Stimulated activated CD4-positive, alpha-beta T cell treated with anti-CD3 and anti-CD28 coated beads, Interleukin-1b, Interleukin-23, amount 100 ng/mL, for 1 hour (primary cell): ENCODE data around the gene GBP3.
"Not testable (repeated sequence)": the region's sequence is repeated elsewhere in the genome, so short reads cannot be mapped to it uniquely, and the experiment has no call there.

Experiments used
- DNase-seq, 2 donors: peaks; one replicate each; pipeline ENCODE4 v3.0.0-alpha.2; 2020; ENCODE audit warnings: low read depth in 2 of 2

Gene GBP3

DNA sequence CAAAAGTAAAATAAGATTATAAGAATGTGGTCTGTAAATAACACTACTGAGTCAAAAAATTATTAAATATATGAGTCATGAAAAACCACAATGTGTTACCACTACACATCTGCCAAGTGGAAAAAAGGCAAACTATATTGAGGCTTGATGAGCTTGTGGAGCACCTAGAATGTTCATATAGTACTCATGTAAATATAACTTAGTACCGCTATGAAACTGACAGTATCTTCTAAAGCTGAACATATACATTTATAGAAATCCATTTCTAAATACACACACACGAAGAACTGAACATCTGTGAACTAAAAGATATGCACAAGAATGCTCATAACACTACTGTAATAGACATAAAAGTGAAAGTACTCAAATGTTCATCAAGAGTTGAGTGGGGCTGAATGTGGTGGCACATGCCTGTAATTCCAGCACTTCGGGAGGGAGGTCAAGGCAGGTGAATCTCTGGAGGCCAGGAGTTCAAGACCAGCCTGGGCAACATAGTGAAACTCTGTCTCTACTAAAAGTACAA is 18.5 kb upstream of the GBP3 start:
- DNase-seq = no peak

DNA sequence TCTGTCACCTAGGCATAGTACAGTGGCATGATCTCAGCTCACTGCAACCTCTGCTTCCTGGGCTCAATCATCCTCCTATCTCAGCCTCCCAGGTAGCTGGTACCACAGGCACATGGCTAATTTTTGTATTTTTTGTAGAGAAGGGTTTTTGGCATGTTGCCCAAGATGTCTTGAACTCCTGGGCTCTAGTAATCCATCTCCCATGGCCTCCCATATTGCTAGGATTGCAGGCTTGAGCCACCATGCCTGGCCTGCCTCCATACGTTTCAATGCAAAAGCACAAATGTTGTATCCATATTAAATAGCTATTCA is 17.6 kb upstream of the GBP3 start:
- DNase-seq = no peak

DNA sequence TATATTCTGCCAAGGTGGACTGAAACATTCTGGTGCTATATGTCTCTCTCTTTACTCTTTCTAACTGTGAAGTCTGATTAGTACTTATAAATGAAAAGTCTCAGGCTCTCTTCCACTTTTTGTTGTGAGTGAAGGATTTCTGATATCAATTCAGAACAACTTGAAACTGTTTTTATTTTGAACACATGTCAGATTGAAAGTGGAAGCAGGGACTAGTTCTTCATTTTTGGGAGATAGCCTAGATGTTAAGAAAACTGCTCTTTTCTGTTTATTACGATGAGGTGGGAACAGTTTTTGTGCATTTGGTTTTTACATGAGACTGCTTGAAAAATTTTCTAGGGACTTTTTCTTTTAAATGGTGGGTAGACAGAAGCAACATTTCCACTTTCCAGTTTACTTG is 14.5 kb upstream of the GBP3 start:
- no peak for DNase-seq

DNA sequence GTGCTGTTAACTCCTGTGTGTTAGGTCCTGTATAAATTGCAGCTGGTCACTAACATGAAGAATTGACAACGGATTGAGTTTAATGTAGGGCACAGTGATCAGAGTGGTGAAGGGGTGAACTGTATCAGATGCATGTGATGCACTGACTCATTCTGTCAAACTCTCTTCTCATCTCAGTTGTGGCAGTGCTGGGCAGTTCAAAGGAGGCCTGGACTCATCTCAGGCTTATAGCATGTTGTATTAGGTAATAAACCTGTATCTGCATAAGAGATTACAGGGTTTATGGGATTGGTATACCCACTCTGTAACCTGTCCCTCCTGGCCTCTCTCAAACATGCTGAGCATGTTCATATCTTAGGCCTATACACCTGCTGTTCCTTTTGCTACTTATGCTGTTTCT is 12.4 kb upstream of the GBP3 start:
- DNase-seq = no peak

DNA sequence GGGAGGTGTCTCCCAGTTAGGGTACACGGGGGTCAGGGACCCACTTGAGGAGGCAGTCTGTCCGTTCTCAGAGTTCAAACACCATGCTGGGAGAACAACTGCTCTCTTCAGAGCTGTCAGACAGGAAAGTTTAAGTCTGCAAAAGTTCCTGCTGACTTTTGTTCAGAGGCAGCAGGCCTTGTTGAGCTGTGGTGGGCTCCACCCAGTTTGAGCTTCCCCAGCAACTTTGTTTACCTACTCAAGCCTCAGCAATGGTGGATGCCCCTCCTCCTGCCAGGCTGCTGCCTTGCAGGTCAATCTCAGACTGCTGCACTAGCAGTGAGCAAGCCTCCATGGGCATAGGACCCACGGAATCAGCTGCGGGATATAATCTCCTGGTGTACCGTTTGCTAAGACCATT is 11.3 kb upstream of the GBP3 start:
- DNase-seq = not testable (repeated sequence)

DNA sequence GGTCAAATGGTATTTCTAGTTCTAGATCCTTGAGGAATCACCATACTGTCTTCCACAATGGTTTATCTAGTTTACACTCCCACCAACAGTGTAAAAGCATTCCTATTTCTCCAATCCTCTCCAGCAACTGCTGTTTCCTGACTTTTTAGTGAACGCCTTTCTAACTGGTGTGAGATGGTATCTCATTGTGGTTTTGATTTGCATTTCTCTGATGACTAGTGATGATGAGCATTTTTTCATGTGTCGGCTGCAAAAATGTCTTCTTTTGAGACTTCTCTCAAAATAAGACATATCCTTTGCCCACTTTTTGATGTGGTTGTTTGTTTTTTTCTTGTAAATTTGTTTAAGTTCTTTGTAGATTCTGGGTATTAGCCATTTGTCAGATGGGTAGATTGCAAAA is 6.4 kb upstream of the GBP3 start:
- DNase-seq = not testable (repeated sequence)

DNA sequence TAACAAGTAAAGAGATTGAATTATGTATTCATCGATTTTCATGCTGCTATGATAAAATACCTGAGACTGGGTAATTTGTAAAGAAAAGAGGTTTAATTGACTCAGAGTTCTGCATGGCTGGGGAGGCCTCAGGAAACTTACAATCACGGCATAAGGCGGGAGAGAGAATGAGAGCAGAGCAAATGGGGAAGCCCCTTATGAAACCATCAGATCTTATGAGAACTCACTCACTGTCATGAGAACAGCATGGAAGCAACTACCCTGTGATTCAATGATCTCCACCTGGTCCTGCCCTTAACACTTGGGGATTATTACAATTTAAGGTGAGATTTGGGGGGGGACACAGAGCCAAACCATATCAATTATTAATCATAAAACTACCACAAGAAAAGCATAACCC is 3.3 kb upstream of the GBP3 start:
- DNase-seq = no peak

DNA sequence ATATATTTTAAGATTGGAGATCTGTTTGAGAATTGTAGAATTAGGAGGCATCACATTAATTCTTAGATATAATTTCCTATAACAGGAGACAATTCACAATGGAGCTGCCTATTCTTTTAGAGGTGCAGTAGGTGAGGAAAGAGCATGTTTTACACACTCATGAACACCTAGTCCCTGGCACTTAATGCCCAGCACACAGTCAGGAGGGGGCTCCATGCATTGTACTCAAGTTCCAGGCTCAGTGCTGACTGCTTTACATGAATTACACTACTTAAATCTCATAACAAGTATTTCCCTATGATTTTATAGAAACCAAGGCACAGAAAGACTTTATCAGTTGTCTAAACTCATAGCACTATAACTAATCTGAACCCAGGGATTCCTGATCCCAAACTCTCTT is 360 bp upstream of the GBP3 start:
- no peak for DNase-seq

DNA sequence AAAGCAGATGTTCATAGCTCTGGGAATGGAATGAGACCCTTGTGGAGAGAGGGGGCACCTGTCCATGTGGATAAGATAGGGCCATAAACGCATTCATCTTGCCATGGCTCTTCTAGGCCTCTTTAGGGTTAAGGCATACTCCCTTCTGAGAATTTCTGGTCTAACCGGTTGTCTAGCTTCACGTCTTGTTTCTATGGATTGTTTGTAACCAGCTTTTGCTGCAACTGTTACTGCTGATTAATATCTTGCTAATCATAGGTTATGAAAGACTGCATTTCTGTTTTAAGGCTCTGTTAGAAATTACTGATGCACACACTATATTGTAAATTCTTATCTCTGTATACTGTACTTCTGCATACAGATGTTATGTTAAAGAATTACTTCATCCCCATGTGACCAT is 4.3 kb downstream of the GBP3 start:
- not testable (repeated sequence) for DNase-seq

DNA sequence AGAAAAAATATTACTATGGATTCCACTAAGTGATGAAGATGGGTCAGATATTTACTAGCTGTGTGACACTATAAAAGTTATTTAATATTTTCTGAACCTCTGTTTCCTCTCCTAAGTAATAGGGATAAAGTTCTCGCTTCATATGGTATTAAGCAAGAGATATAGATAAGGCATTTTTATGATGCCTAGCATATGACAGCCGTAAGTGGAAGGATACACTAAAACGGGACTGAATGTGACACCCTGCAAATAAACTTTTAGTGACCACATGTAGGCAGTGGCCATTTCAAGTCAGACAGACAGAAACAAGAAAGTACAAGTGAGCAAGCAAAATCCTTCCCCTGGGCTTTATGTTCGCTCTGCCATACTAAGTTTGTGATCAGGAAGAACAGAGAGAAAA is 14.2 kb downstream of the GBP3 start:
- DNase-seq = no peak

DNA sequence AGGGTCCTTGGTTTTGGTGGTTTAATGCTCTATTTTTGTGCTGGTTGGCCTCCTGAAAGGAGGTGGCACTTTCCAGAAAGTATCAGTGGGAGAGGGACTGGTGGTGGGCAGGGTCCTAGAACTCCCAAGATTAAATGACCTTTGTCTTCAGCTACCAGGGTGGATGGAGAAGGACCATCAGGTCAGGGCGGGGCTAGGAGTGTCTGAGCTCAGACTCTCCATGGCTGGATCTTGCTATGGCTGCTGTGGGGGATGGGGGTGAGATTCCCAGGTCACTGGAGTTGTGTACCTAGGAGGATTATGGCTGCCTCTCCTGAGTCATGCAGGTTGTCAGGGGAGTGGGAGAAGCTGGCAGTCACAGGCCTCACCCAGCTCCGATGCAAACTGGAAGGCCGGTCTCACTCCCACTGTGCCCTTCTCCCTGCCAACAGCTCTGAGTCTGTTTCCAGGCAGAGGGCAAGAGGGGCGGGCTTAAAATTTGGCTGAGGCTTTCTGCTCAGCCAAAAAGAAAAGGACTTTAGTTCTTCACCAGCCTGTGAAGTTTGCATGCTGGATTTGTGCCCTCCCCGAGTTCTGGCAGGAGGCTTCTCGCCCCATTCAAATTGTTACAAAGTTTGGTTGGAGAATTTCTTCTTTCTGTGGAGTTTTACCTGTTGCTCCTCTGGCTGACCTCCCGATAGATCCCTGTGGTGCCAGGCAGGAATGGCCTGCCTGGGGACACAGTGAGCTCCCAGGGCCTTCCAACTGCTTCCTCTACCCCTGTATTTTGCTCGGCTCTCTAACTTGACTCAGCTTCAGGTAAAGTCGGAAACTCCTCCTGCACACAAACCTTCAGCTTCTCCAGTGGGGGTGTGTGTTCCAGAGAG is 17.1 kb downstream of the GBP3 start:
- no peak for DNase-seq

DNA sequence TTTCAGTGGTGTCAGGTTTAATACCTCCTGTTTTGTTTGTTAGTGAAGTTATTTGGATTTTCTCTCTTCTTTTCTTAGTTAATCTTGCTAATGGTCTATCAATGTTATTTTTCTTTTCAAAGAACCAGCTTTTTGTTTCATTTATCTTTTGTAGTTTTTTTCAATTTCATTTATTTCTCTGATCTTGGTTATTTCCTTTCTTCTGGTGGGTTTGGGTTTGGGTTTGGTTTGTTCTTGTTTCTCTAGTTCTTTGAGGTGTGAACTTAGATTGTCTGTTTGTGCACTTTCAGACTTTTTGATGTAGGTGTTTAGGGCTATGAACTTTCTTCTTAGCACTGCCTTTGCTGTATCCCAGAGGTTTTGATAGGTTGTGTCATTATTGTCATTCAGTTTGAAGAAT is 20.5 kb downstream of the GBP3 start:
- not testable (repeated sequence) for DNase-seq

DNA sequence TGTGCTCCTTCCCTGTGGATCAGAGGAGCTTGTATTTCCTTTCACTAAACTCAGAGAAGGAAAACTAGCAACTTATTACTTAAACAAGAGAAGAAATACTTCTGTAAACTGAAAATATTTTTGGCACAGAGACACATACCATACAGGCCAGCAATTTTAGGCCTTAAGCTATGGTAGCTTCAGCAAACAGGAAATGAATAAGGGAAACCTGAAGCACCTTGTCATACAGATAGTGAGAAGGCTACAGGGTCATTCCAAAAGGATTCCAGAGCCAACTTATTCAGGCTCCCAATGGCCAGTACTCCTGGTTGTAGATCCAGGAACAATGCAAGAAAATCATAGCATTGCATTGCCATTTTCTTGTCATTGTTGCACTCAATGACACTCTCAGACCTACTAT is 21.2 kb downstream of the GBP3 start:
- DNase-seq = no peak

DNA sequence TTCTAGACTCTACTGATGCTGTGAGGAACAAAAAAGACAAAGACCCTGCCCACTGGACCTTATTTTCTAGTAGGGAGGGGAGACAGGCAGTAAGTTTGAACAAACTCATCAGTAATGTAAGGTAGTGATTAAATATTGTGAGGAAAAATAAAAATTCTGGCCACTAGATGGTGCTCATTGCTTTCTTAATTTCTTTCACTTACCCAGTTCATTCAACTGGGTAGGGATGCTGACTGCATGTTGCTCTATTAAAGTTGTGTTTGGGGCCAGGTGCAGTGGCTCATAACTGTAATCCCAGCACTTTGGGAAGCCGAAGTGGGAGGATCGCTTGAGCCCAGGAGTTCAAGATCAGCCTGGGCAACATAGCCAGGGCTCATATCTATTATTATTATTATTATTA is 23.9 kb downstream of the GBP3 start:
- DNase-seq = no peak

DNA sequence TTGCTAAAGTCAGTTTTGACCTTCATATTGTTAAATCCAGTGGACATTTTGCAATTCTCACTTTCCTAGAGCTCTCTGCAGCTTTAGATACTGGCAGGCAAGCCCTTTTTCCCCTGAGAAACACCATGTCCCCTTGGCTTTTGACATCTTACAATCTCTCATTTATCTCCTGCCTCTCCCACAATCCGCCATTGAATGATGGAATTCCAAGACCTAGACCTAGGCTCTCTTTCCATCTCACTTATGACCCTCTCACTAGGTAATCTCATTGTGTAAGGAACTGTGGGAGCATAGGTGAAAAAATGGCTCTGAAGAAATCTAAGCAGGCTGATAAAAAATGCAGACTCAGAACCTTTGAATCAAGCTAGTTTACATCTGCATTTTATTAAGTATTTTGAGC is 32.2 kb downstream of the GBP3 start:
- DNase-seq = no peak

DNA sequence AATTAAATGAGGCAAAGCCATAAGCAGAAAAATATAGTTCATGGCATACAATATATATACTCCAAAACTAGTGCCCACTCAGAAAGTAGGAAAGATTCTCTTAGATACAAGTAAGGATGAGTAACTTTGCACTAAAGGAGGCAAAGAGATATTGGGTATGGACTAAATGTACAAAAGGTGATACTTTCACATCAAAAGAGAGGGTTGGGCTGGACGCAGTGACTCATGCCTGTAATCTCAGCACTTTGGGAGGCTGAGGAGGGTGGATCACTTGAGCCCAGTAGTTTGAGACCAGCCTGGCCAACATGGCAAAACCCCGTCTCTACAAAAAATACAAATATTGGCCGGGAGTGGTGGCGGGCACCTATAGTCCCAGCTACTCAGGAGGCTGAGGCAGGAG is 37.0 kb downstream of the GBP3 start:
- DNase-seq = no peak

DNA sequence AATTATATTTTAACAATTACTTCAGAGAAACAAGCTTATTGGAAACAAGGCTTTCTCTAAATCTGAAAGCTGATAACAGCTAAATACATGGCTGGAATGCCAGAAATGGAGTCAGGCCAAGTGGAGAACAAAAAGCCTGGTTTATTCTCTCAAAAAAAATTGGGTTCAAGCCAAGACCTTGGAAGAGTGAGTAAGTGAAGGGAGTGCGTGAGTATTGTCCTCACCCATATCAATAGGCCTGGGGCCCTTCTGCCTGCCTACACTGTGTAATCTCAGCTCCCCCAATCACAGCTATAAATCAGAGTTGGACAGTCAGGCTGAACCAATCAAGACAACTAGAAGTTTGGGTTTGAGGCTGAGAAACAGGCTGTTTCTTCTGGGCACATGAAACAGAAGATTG is 37.6 kb downstream of the GBP3 start:
- no peak for DNase-seq

DNA sequence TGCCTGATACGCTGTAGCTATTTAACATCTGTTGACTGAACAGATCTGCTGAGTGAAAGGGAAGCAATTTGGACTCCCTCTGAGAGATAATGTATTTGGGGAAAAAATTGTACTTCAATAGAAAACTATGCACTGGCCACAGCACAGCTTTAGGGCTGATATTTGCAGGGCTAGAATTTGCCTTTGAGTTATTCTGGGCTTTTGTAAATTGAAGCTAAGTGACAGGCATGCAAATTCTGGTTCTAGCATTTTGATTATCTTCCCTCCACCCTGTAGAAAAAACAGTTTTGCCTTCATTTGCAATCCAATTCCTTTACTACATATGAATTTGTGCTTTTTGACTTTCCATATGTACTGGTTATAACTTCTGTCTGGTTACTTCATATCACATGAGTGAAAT is 38.1 kb downstream of the GBP3 start:
- no peak for DNase-seq

DNA sequence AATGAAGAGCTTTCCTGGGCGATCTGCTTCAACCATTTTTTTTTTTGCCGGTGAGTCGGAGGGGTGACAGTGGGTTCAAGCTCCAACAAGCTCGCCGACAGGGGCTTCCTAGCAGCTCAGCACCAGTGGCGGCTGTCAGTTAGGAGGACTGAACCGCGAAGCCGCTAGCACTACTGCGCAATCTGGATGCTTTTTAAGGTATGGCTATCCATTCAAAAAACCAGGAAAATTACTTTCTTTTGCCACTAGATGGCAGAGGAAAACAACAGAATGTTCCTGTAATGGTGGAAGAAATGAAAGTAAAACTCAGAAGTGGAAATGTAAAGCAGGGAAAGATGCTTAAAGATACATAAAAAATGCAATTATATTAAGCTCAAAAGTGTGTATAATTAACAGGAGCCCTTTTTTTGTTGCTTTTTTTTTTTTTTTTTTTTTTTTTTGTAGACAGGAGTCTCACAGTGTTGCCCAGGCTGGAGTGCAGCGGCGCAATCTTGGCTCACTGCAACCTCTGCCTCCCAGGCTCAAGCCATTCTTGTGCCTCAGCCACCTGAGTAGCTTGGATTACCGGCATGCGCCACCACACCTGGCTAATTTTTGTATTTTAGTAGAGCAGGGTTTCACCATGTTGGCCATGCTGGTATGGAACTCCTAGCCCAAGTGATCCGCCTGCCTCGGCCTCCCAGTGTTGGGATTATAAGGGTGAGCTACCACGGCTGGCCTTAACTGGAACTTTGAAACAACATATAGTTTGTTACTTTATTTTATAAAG is 38.7 kb downstream of the GBP3 start:
- DNase-seq = no peak

DNA sequence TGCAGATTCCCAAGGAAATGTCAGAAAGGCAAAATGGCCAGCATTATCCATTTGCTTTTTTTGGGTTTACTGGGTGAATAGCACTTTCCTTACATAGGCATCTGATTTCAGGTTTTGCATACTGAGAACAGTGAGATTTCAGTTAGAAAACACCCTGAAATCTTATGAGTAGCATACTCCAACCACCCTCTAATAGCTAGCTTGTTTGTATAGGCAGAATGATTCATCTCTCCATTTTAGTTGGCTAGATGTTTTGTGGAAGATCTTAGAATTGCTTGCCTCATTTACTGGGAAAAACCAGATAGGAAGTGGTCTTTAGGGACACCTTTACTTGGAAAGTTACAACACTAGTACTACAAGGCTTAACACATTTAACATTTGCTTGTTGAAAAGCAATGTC is 40.6 kb downstream of the GBP3 start:
- DNase-seq = no peak

DNA sequence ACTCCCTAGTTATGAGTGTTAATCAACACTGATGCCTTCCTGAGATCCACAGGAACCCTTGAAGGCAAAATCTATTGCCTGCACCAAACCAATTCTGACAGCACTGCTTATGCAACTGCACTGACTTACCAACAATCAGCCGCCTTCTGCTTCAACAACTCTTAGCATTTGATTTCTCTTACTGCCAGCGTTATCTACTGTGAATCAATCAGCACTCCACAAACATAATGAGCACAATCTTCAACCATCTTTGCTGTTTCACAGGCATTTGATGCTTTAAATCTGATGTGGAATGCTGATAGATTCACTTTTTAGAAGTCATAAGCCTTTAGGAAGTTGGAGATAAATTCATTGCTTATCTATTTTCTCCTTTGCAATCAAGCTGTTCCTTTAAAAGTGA is 41.2 kb downstream of the GBP3 start:
- DNase-seq = not testable (repeated sequence)

DNA sequence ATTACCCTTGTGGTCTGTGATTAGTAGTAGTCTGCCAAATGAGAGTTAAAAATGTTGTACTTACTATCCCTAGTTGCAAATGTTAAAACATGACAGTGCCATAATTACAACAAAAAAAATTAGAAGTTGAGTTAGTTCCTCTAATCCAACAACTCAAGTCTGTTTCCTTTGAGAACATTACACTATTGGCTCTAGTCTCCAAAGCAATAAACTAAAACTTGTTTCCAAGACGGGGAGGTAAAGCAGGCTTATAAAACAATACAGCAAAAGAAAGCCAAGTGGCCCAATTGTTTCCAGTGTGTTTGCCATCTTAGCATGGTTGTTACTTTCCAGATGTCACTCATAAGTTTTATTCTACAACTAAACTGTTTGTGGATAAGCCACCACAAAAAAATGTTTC is 41.8 kb downstream of the GBP3 start:
- no peak for DNase-seq

DNA sequence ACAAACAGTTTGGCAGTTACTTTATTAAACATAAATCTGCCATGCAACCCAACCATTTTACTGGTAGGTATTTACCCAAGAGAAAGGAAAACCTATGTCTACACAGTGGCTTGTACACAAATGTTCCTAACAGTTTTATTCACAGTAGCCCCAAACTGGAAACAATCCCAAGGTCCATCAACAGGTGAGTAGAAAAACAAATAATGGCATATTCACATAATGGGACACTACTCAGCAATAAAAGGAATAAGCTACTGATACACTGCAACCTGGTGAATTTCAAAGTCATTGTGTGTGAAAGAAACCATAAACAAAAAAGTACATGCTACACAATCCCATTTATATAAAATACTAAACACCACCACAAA is 42.9 kb downstream of the GBP3 start:
- DNase-seq = no peak
